GM12878 (cell line): Measurements from ENCODE around the gene GAL. TPM values are rescaled to one million over a fixed set of nuclear protein-coding genes. Genes with fewer than 3 reads are reported as not detected.

Experiments used
- ATAC-seq: fragments of 200-7000 bp; cut with Tn5 transposase; 3 replicates; pipeline ENCODE4 v1.9.1; 2020; ENCODE audit warnings: mild to moderate bottlenecking, moderate library complexity
- BruUV-seq: library from RNA; stranded (reverse); fragments of 400-500 nt; replicated peaks from 2 replicates; lab custom pipeline; 2021; lab: Mats Ljungman, UMichigan
- CTCF ChIA-PET: fragments of 300-600 bp; sonication (Branson Sonifier 250); formaldehyde crosslinking; extraction: SDS; loops from one replicate; lab custom pipeline; 2021; ENCODE audit warnings: inconsistent platforms; lab: Yijun Ruan, JAX
- POLR2A ChIA-PET: fragments of 350-600 bp; formaldehyde crosslinking; extraction: SDS; loops from one replicate; lab custom pipeline; 2021; ENCODE audit warnings: inconsistent platforms; lab: Charles Lee
- RAD21 ChIA-PET: fragments of 300-600 bp; sonication (Branson Sonifier 250); formaldehyde crosslinking; loops from one replicate; lab custom pipeline; 2023; ENCODE audit warnings: antibody characterized with exemption; ENCODE audit not compliant: unreplicated experiment; lab: Charles Lee
- SMC1A ChIA-PET: fragments of 300-600 bp; sonication (Branson Sonifier 250); formaldehyde crosslinking; loops from one replicate; lab custom pipeline; 2023; ENCODE audit not compliant: unreplicated experiment, uncharacterized antibody; lab: Charles Lee
- DNase-seq: peaks from one replicate; pipeline ENCODE4 v3.0.0-alpha.2; 2011; ENCODE audit warnings: low read depth, low spot score
- FAIRE-seq: peaks from 3 replicates; lab custom pipeline; 2011; peaks lifted over from hg19 to GRCh38; lab: Jason Lieb, UNC
- H2AFZ ChIP-seq: 2 replicates; pipeline ENCODE4 v1.6.0; 2011; ENCODE audit warnings: low read depth, low read length, control low read depth; ENCODE audit not compliant: control insufficient read depth
- H3K27ac ChIP-seq: 2 replicates; pipeline ENCODE4 v1.5.1; 2011; ENCODE audit warnings: control low read depth; ENCODE audit not compliant: control insufficient read depth, insufficient read depth
- H3K27me3 ChIP-seq, 2 experiments: replicated peaks in 1 of 2; 2 replicates each; pipeline versions ENCODE4 v1.6.0 to v1.6.1; 2011; ENCODE audit warnings: low read length in 1 of 2; ENCODE audit not compliant: control insufficient read depth in 2 of 2, insufficient read depth in 2 of 2
- H3K36me3 ChIP-seq, 2 experiments: 2 replicates each; pipeline ENCODE4 v1.5.1; 2011; ENCODE audit warnings: low read length in 1 of 2; ENCODE audit not compliant: control insufficient read depth in 2 of 2, insufficient read depth in 2 of 2
- H3K4me1 ChIP-seq: 2 replicates; pipeline ENCODE4 v1.6.1; 2011; ENCODE audit warnings: mild to moderate bottlenecking, low read length, moderate library complexity, mixed read lengths; ENCODE audit not compliant: control insufficient read depth, insufficient read depth
- H3K4me2 ChIP-seq: 2 replicates; pipeline ENCODE4 v1.6.0; 2011; ENCODE audit warnings: control low read depth; ENCODE audit not compliant: control insufficient read depth, insufficient read depth
- H3K4me3 ChIP-seq: fragments of 200-600 bp; sonication (generic); 2 replicates; pipeline ENCODE4 v1.5.1; 2016
- H3K79me2 ChIP-seq: 2 replicates; pipeline ENCODE4 v1.6.0; 2011; ENCODE audit warnings: low read length; ENCODE audit not compliant: control insufficient read depth, insufficient read depth
- H3K9ac ChIP-seq: 2 replicates; pipeline ENCODE4 v1.8.0; 2011; ENCODE audit warnings: low read length, control low read depth, mixed read lengths; ENCODE audit not compliant: control insufficient read depth, insufficient read depth
- H3K9me3 ChIP-seq: replicated peaks from 3 replicates; pipeline ENCODE4 v1.5.1; 2011; ENCODE audit warnings: mild to moderate bottlenecking, low read length; ENCODE audit not compliant: control insufficient read depth, insufficient read depth
- H4K20me1 ChIP-seq: 2 replicates; pipeline ENCODE4 v1.6.0; 2011; ENCODE audit not compliant: control insufficient read depth, insufficient read depth
- ATF3 ChIP-seq: IDR thresholded peaks from 2 replicates; pipeline ENCODE4 v1.6.1; 2011; ENCODE audit warnings: low read depth, mild to moderate bottlenecking, low read length, moderate library complexity, borderline replicate concordance; ENCODE audit errors: extremely low read depth
- CEBPB ChIP-seq, 2 experiments: fragments of 150-350 bp in 1 of 2; IDR thresholded peaks; 2 replicates each; pipeline ENCODE4 v1.6.1; 2012 to 2014; ENCODE audit warnings: low read depth in 2 of 2, low read length in 2 of 2, borderline replicate concordance in 1 of 2, inconsistent platforms in 1 of 2
- EGR1 ChIP-seq, 2 experiments: IDR thresholded peaks; 1 replicate in 1 of 2; 2 replicates in 1 of 2; pipeline ENCODE4 v1.6.1; 2011 to 2012; ENCODE audit warnings: low read depth in 2 of 2, low read length in 2 of 2, borderline replicate concordance in 1 of 2, mild to moderate bottlenecking in 1 of 2, moderate library complexity in 1 of 2
- EZH2 ChIP-seq: IDR thresholded peaks from 2 replicates; pipeline ENCODE4 v1.6.1; 2012; ENCODE audit warnings: low read depth, mild to moderate bottlenecking, control low read depth, inconsistent platforms, low read length, borderline replicate concordance; ENCODE audit not compliant: control insufficient read depth
- FOXM1 ChIP-seq: IDR thresholded peaks from 2 replicates; pipeline ENCODE4 v1.6.1; 2012; ENCODE audit warnings: low read depth, mild to moderate bottlenecking, inconsistent platforms, low read length, moderate library complexity
- HDAC6 ChIP-seq: fragments of 200-600 bp; sonication (generic); IDR thresholded peaks from one replicate; pipeline ENCODE4 v1.8.0; 2017; ENCODE audit warnings: antibody characterized with exemption; ENCODE audit not compliant: unreplicated experiment
- RELB ChIP-seq: fragments of 450-650 bp; IDR thresholded peaks from 2 replicates; pipeline ENCODE4 v1.6.1; 2017; ENCODE audit warnings: low read depth, mild to moderate bottlenecking, moderate library complexity
- RFX5 ChIP-seq: IDR thresholded peaks from 2 replicates; pipeline ENCODE4 v1.6.1; 2011; ENCODE audit warnings: low read depth, low read length, improper control_type of control experiment
- WGBS: methylation state at CpG from one replicate; pipeline ENCODE4 v1.1.6; 2016; ENCODE audit warnings: low lambda C conversion rate; ENCODE audit not compliant: insufficient replicate concordance, insufficient coverage; ENCODE audit errors: missing lambda C conversion rate; 5-methylcytosine and 5-hydroxymethylcytosine counted together
- in situ Hi-C: fragments of 300-500 bp; cut with MboI; formaldehyde crosslinking; loops from 9 replicates; pipeline ENCODE4 v1.14.3; 2018; ENCODE audit warnings: mixed read lengths
- intact Hi-C: fragments of 100-400 bp; cut with micrococcal nuclease; formaldehyde crosslinking; loops from one replicate; pipeline ENCODE4 v1.14.2; 2022; ENCODE audit not compliant: unreplicated experiment
- polyA plus RNA-seq, 11 experiments: library from polyadenylated mRNA; depleted of rRNA in 4 of 11; unstranded in 6 of 11; stranded (reverse) in 5 of 11; fragments of >200 nt; fragmentation: Nextera tagmentation in 4 of 11; fragmentation: Illumina TruSeq in 1 of 11; extraction: Ambion mirVana in 4 of 11; extraction: Trizol in 1 of 11; gene quantifications; 1 replicate in 1 of 11; 2 replicates in 10 of 11; pipeline versions ENCODE4 v1.2.1 to v1.2.3, GENCODE V29; 2011 to 2016; ENCODE audit warnings: inconsistent platforms in 2 of 11, missing spikeins in 2 of 11, low read depth in 1 of 11
- total RNA-seq, 4 experiments: library from RNA; depleted of rRNA in 3 of 4; stranded (reverse); fragments of >200 nt in 3 of 4; fragmentation: Illumina TruSeq in 1 of 4; extraction: Trizol in 1 of 4; gene quantifications; 2 replicates each; pipeline versions ENCODE4 v1.2.1 to v1.2.3, GENCODE V29; 2013 to 2021

The GAL gene
- total and polyA plus RNA-seq, 10 of the 15 experiments (the other 5 are each of a cell fraction or from before 2014, with no cell fraction given) = 0.35 TPM; not detected in 9

GRCh38 chr11:68659158-68659921, 25.0 kb upstream of the GAL start:
- no peak overlapping the region for H3K27ac ChIP-seq
- H3K4me2 ChIP-seq = no peak overlapping the region
- BruUV-seq = no TSS peak
- H3K9ac ChIP-seq = no peak overlapping the region
- no peaks in the 10 kb centered on the region; a peak in 2 of 4 replicates for H3K27me3 ChIP-seq
- no peaks in the 10 kb centered on the region for H4K20me1 ChIP-seq
- H3K4me1 ChIP-seq = no peaks in the 10 kb centered on the region
- H3K4me3 ChIP-seq = no peak overlapping the region
- POLR2A ChIA-PET = no interaction called here
- SMC1A ChIA-PET = no interaction called here
- intact Hi-C loops (no loop called here), in situ Hi-C loops (no loop called here)
- no peaks in the 10 kb centered on the region; the same call in 2 of the 3 replicates for H3K9me3 ChIP-seq
- FAIRE-seq (no peak), ATAC-seq (no peak), DNase-seq (no peak)
- H3K36me3 ChIP-seq = no peaks in the 10 kb centered on the region
- WGBS = 70% methylated on average over 22 of the region's 22 CpGs
- CTCF ChIA-PET = no interaction called here
- RAD21 ChIA-PET = no interaction called here
- no peak overlapping the region for H2AFZ ChIP-seq
- H3K79me2 ChIP-seq = no peaks in the 10 kb centered on the region
- no peak for TF ChIP-seq RELB

DNA sequence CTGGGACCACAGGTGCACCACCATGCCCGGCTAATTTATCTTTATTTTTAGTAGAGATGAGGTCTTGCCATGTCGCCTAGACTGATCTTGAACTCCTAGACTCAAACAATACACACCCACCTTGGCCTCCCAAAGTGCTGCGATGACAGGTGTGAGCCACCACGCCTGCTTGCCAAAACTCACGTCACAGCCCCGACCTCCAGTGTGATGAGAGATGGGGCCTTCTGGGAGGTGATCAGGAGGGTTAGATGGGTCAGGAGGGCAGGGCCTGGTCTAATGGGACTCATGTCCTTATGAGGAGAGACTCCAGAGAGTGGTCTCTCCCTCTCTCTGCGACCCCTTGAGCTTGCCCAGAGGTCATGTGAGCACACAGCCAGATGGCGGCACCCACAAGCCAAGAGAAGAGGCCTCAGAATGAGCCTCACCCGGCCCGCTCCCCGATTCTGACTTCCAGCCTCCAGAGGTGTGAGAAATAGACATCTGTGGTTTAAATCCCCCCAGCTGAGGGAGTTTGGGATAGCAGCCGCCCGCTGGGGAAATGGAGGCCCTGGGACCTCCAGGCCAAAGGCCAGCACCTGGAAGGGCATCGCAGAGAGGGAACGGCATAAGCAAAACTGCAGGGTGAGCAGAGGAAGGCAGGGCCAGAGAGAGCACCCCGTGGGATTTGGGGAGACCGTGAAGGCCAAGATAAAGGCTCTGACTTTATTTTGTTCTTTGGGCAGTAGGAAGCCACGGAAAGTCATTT, 24.1 kb upstream of the GAL start:
- intact Hi-C loops (no loop called here), in situ Hi-C loops (no loop called here)
- RAD21 ChIA-PET = no interaction called here
- POLR2A ChIA-PET = no interaction called here
- WGBS = 49% methylated on average over 18 of the region's 18 CpGs
- H3K27me3 ChIP-seq = no peaks in the 10 kb centered on the region; a peak in 2 of 4 replicates
- no peaks in the 10 kb centered on the region for H3K36me3 ChIP-seq
- H3K9me3 ChIP-seq = no peaks in the 10 kb centered on the region; the same call in 2 of the 3 replicates
- ATAC-seq (no peak), FAIRE-seq (no peak), DNase-seq (no peak)
- H3K4me1 ChIP-seq = no peaks in the 10 kb centered on the region
- CTCF ChIA-PET = no interaction called here
- no TSS peak for BruUV-seq
- no peak for TF ChIP-seq EZH2
- TF ChIP-seq EGR1 (IDR thresholded peaks at IDR 0.05; ENCODE audit: borderline replicate concordance in 1 of 2, low read depth in 2 of 2, low read length in 2 of 2) = no peak
- no peak for TF ChIP-seq ATF3
- TF ChIP-seq FOXM1 = no peak
- TF ChIP-seq CEBPB (IDR thresholded peaks at IDR 0.05; ENCODE audit: borderline replicate concordance in 1 of 2, low read depth in 2 of 2, low read length in 2 of 2) = no peak
- no peak for TF ChIP-seq RFX5
- no peak for TF ChIP-seq HDAC6
- H3K9ac ChIP-seq = no peak overlapping the region
- no peak overlapping the region for H3K4me2 ChIP-seq
- no peak overlapping the region for H3K27ac ChIP-seq
- no peak overlapping the region for H2AFZ ChIP-seq
- no peak overlapping the region for H3K4me3 ChIP-seq
- H4K20me1 ChIP-seq = no peaks in the 10 kb centered on the region
- H3K79me2 ChIP-seq = no peaks in the 10 kb centered on the region
- SMC1A ChIA-PET = no interaction called here
